Keratinocyte (primary cell): ENCODE results near the gene SND1.

Experiments used
- EZH2 ChIP-seq: IDR thresholded peaks from one replicate; pipeline ENCODE4 v1.6.1; 2012; ENCODE audit warnings: inconsistent platforms, mild to moderate bottlenecking, low read length, moderate library complexity
- TF ChIP-seq, protein P1 (sequence below), 3 experiments: IDR thresholded peaks in 1 of 3; conservative IDR thresholded peaks in 1 of 3; optimal IDR thresholded peaks in 1 of 3; 2 replicates in 2 of 3; 3 replicates in 1 of 3; pipeline versions ENCODE3 to v1.5.1; 2011; ENCODE audit warnings: low read length in 3 of 3, mild to moderate bottlenecking in 3 of 3, moderate library complexity in 2 of 3, control low read depth in 1 of 3, inconsistent platforms in 1 of 3; ENCODE audit not compliant: insufficient read depth in 2 of 3; ENCODE audit errors: extremely low read depth in 1 of 3

DNA sequence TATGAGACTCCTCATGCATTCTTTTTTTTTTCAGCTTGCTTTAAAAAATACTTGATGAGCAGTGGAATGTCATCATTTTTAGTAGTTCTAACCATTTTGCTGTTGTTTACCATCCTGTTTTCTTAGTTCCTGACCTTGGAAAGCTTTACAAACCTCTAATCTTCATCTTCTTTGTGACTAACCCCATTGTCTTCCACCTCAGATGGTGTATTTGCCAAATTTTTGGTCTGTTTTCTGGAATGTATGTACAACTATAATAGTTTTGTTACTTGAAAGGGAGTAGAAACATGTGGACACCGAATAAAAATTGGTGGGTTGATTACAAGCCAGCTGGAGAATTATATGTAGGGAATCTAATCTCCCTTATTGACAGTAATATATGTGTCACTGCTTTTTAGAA lies 172.7 kb downstream of the SND1 start:
- TF ChIP-seq, protein P1, sequence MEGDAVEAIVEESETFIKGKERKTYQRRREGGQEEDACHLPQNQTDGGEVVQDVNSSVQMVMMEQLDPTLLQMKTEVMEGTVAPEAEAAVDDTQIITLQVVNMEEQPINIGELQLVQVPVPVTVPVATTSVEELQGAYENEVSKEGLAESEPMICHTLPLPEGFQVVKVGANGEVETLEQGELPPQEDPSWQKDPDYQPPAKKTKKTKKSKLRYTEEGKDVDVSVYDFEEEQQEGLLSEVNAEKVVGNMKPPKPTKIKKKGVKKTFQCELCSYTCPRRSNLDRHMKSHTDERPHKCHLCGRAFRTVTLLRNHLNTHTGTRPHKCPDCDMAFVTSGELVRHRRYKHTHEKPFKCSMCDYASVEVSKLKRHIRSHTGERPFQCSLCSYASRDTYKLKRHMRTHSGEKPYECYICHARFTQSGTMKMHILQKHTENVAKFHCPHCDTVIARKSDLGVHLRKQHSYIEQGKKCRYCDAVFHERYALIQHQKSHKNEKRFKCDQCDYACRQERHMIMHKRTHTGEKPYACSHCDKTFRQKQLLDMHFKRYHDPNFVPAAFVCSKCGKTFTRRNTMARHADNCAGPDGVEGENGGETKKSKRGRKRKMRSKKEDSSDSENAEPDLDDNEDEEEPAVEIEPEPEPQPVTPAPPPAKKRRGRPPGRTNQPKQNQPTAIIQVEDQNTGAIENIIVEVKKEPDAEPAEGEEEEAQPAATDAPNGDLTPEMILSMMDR (optimal IDR thresholded peaks at IDR 0.05 in 1 of 3, IDR thresholded peaks at IDR 0.05 in 1 of 3, conservative IDR thresholded peaks at IDR 0.05 in 1 of 3; ENCODE audit: extremely low read depth in 1 of 3, insufficient read depth in 2 of 3, low read length in 3 of 3): no peak
- no peak for TF ChIP-seq EZH2
